T-helper 1 cell (primary cell): ENCODE results near the gene OSGIN1.
A peak's percentile ranks its signal among the peaks of the same experiment; 100 is the strongest.
"Not testable (repeated sequence)": the region's sequence is repeated elsewhere in the genome, so short reads cannot be mapped to it uniquely, and the experiment has no call there.

Experiments used
- DNase-seq, 5 donors: peaks; one replicate each; pipeline ENCODE4 v3.0.0-alpha.2; 2012 to 2020

The OSGIN1 gene

GRCh38 chr16:83926726-83927397 is 26.2 kb upstream of the OSGIN1 start:
- DNase-seq, result peak in 3 of 5 donors; percentile 22 to 45 (median 33)

GRCh38 chr16:83928341-83929055 is 24.5 kb upstream of the OSGIN1 start:
- no peak for DNase-seq

DNA sequence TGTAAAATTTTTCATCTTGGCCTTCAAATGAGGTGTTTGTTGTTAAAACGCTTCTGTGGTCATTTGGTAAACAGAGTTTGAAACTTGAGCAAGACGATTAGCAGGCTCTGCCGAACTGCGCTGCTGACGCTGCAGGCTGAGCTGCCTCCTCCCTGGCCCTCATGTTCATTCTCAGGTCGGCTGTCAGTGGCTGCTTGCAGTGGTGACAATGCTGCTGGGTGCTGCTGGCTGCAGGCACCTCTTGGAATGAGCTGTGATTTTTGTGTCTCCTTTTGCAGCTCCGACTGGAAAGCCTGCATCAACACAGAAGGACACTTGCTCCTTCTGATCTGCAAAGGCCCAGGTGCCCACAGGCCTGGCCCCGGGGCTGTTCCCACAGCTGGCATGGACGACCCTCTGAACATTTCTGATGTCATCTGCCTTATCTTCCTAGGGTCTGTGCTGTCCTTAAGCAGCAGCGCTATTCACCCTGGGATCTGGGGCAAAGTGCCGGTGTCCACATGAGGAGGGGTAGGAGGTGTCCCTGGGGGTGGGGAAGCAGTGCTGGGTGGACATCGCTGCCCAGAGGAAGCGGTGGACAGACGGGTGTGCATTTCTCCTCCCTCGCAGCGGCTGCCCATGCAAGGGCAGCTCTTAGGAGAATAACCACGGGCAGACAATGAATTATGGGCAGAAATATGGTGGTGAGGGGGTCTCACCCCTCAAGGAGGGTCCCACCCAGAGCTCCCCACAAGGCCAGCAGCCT is 23.1 kb upstream of the OSGIN1 start:
- DNase-seq, result no peak

DNA sequence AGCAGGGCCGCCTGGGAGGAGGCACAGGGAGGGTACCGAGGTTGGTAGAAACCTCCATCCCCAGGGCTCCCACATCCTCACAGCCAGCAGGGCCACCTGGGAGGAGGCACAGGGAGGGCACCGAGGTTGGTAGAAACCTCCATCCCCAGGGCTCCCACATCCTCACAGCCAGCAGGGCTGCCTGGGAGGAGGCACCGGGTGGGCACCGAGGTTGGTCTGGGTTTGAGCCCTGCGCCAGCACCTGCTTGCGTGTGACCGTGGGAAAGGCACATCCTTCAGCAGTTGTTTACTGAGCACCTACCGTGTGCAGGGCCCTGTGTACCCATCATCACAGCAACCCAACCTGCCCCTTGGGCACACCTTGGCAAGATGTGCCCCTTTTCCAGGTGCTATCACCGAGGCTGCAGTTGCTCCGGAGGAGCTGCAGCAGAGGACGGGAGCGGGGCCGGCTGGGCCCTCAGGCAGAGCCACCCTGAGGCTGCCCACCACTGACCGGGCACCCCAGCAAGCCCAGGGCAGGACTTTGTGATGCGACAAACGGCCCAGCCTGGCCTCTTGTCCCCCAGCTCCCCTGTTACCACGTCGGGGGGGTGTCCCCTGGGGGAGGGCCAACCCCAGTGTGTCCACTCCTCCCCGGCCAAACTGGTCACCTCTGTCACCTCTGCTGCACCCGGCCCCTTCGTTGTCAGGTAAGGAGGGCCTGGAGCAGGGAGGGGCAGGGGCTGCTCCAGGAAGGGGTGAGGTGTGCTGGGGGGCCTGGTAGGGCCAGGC is 22.1 kb upstream of the OSGIN1 start:
- DNase-seq, result no peak

- no peak for DNase-seq
Observed at GRCh38 chr16:83931556-83931955, 21.5 kb upstream of the OSGIN1 start.

DNA sequence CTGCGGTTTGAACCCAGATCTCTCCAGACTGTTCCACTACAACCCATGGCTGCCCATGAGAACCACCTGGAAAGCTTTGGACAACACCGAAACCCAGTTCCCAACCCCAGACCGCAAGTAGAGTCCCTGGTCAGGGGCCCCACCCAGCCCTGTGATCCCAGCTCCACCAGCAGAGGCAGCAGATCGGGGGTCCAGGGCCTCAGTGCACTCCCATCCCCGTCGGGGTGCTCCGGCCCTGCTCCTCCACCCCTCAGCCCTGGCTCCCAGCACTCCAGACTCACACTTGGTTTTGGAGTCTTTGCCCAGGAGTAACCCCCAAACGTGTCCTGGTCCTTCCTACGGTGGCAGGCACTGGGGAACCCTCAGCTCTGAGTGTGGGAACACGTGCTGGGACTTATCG is 20.7 kb upstream of the OSGIN1 start:
- no peak for DNase-seq

DNA sequence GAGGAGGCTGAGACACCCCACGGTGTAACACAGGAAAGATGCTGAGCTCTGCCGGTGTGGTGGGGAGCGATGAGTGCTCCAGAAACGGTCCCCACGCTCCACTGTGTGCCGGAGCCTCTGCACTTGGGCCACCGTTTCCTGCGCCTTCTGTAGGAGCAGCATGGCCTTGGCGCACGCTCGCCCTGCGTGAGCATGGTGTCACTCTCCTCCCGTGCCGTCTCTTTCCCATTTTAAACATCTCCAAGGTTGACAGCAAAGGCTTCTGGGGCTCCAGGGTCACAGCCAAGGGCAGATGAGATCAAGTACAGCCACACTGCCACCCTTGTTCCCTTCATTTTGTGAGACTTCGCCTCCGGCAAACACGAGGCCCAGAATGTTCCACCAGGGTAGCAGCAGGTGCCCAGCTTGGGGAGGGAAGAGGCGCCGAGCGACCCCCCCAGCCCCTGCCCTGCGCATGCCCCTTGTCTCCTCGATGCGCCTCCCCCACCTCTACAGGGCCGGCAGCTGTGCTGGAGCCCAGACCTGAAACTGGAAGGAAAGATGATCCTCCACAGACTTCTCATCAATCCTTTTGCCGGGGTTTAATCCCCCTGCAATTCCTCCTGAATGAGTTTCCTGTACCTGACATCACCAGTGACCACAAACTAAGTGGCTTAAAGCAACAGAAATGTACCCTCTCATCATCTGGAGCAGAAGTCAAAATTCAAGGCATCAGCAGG is 19.9 kb upstream of the OSGIN1 start:
- no peak for DNase-seq

GRCh38 chr16:83933885-83934683 is 19.0 kb upstream of the OSGIN1 start:
- DNase-seq, result no peak

GRCh38 chr16:83934684-83934977 is 18.4 kb upstream of the OSGIN1 start:
- DNase-seq, result no peak

DNA sequence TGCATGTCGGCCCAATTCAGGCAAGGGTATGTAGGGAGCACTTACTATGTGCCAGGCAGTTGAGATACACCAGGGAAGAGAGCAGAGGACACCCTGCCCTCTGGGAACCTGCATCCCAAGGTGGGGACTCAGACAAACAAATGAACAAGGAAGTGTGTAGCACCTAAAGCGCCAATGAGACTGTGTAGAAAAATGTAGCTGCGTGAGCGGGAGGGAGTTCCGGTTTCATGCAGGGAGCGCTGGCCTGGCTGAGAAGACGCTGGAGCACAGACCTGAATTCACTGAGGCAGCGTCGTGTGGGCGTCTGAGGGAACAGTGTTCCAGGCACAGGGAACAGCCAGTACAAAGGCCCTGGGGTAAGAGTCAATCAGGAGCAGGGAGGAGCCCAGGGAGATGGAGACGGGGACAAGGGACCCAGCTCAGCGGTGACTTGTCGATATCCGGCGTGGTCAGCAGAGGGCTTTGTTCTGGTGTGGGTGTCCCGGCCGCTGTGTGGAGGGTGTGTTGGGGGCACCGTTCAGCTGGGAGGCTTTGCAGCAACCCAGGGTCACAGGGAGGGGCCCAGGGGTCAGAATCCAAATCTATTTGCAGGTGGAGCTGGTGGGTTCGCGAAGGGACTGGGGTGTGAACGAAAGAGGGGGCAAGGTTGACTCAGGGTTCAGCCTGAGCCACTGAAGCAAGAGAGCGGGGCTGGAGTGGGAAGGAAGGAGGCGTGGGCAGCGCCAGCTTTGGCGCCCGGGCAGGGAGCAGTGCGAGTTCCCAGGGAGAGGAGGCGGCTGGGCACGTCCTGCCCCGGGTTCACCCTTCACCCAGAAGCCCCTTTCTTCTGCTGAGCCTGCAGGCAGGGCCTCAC is 17.8 kb upstream of the OSGIN1 start:
- DNase-seq, result no peak

GRCh38 chr16:83935858-83936255 is 17.2 kb upstream of the OSGIN1 start:
- DNase-seq, result no peak

DNA sequence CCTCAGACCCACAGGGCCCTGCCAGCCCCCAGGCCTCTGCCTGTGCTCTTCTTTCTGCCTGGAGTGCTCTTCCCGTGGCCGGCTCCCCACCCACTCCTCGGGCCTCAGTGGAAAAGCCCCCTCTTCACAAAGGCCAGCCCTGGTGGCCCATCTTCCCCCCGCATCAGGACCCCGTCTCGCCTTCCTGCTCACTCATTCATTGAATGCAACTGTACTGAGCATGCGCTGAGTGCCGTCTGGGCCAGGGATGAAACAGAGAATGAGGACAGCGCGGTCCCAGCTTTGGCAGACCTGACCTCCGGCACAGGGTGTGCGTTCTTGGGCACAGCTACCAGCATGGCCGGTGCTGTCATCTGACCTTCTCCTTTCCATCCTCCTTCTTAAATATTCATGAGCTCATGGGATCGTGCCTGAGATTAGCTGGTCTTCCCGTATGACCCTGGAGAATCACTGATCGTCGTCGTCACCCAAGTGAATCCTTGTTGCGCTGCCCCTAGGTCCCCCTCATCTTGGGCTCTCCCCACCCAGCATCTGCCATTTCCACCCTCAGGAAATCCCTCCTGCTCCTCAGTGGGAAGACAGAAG is 16.4 kb upstream of the OSGIN1 start:
- no peak for DNase-seq

GRCh38 chr16:83937267-83937666 is 15.8 kb upstream of the OSGIN1 start:
- DNase-seq, result no peak

- DNase-seq, result no peak
Observed at GRCh38 chr16:83937922-83938885, 14.8 kb upstream of the OSGIN1 start.

DNA sequence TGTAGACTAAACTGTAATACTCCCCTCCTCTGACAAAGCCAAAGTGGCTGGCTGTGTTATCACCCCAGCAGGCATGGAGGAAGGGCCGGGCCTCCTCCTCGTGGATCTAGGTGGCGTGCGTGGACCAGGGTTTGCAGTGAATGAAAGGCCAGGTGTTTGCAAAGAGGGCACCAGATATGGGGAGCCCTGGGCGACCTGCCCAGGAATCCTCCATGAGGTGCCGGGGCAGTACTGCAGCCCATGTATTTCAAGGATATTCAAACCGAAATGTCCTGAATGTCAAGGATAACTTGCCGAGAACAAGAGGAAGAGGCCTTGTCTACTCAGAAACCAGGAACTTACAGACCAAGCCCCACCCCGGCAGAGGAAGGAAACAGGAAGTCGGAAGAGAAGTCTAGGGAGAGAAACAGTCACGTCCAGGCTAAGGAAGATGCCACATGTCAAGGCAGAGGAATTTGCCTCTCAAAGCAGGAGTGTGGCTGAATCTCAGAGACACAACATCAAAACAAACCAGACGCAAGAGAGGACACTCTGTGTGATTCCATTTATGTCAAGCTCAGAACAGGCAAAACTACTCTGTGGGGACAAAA is 13.7 kb upstream of the OSGIN1 start:
- no peak for DNase-seq

- DNase-seq, result no peak
Observed at GRCh38 chr16:83940119-83940518, 12.9 kb upstream of the OSGIN1 start.

DNA sequence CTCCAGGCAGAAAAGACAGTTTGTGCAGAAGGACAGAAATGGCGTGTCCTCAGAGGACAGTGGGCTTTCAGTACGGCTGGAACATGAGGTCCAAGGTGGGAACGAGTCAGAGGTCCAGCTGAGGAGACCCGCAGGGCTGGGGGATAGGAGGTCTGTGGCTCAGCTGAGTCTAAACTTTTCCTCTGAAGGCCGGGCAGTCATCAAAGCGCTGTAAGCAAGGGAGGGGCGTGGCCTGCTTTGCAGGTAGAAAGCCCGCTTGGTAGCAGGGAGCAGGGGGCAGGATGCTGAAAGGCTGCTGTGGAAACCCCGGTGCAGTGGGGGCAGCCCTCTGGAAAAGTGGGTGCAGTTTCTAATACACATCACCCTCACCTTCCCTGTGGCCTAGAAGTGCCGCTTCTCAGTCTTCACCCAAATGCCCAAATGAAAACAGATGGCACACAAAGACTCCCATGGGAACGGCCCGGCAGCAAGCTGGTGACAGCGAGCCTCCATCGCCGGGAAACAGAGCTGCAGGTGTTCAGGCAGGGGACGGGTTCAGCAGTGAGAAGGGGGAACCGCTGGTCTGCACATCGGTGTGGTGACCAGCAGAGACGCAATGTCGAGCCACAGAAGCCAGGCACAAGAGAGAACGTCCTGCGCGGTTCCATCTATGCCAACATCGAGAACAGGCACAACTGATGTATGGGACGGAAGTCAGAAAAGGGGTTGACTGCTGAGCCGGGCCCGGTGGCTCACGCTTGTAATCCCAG is 12.2 kb upstream of the OSGIN1 start:
- no peak for DNase-seq

- DNase-seq, result not testable (repeated sequence)
Observed at GRCh38 chr16:83941546-83941945, 11.5 kb upstream of the OSGIN1 start.
